SW480 (cell line): Measurements from ENCODE around the gene MRPL17.

Source experiments
- DNase-seq: peaks from one replicate; pipeline ENCODE4 v3.0.0-alpha.2; 2016; ENCODE audit warnings: low spot score

The MRPL17 gene

DNA sequence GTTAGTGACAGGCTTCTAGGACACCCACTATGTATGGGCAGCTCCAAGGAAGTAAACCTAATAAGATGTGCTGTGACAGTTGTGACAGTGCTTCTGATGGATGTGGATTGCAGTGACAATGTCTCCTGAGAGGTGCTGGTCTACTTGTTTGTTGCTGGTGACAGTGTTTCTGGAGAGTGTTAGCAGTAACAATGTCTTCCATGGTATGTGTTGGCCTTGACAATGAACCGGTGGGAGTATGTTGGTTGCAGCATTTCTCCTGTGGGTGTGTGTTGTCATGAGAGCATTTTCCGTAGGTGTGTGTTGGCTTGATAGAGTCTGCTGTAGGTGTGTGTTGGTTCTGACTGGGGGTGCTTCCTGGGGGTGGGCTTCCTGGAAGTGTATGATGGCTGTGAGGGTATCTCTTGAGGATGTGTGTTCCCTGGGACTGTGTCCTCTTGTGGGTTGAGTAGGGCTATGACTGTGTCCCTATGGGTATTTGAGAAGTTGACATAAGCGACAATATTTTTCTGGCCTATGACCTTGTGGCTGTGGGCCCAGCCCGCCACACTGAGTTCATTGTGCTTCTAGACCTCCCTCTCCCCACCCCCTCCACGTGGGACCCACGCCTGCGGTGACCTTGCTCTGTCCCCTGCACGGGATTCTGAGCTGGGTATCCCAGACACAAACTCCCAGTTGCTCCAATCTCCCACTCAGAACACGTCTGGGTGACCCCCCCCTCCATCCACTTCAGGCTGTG, 28.7 kb downstream of the MRPL17 start:
- DNase-seq = no peak

GRCh38 chr11:6653656-6654055, 29.5 kb downstream of the MRPL17 start:
- no peak for DNase-seq

- no peak for DNase-seq
These were observed 30.0 kb downstream of the MRPL17 start for GRCh38 chr11:6653097-6653496.

DNA sequence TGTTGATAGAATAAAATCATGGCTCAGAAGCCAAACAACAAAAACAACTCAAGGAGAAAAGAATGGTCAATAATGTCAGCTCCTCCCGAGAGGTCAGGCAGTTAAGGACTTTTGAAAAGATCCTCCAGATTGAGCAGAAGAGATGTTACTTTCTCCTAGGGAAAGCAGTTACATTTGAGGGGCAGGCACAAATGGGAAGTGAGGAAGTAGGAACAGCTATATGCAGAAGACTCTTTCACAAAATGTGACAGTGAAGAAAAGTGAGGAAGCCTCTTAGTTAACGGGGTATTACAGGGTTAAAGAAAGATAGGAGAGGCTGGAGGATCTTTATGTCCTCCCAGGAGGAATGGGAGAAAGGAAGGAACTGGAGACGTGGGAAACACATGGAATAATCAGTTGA, 31.0 kb downstream of the MRPL17 start:
- no peak for DNase-seq

DNA sequence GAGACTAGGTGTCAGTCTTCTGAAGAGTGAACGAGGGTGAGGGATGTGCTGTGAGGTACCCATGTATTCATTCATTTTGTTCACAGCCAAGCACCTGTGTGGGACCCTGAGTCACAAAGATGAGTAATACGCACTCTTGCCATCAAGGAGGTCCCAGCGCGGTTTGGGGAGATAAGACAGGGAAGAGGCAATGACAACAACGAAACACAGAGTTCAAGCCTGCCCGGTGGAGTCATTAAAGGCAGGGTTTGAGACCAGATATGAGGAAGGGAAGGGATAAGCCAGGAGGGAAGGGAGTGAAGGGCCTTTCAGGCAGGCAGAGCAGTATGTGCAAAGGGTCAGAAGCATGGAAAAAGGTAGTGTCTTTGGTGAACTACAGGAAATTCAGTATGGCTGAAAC, 32.2 kb downstream of the MRPL17 start:
- DNase-seq = no peak

DNA sequence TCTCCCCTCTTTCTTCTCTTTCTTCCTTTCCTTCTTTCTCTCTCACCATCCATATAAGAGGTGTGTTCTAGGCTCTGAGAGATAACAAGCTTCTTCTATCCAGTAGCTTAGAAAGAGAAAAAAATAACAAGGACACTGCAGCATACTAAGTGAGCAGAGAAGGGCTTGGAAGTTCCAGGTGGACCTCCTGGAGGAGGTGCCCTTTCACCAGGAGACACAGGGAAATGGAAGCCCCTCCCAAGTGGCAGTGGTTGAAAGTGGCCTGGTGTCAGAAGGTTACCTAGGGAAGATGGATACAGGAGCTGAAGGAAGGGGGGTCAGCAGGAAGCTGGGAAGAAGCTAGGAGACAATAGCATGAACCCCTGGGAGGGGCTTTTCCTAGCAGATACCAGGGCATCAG, 33.0 kb downstream of the MRPL17 start:
- no peak for DNase-seq

GRCh38 chr11:6648501-6648900, 34.6 kb downstream of the MRPL17 start:
- no peak for DNase-seq

DNA sequence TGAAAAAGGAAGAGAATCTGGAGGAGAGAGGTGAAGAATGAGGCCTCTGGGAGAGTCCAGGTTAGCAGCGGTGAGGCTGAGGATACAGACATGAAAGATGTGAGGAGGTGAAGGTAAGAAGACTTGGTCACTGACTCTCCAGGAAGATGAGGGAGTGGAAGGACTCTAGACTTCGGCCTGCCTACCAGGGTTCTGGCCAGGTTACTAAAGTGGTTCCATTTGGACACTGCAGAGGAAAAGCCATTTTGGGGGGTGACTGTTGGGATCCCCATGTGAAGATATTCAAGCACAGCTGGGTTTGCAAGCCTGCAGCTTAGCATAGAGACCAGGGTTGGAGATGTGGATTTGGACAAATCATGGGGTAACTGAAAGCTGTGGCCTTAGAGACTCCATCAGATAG, 35.3 kb downstream of the MRPL17 start:
- no peak for DNase-seq

DNA sequence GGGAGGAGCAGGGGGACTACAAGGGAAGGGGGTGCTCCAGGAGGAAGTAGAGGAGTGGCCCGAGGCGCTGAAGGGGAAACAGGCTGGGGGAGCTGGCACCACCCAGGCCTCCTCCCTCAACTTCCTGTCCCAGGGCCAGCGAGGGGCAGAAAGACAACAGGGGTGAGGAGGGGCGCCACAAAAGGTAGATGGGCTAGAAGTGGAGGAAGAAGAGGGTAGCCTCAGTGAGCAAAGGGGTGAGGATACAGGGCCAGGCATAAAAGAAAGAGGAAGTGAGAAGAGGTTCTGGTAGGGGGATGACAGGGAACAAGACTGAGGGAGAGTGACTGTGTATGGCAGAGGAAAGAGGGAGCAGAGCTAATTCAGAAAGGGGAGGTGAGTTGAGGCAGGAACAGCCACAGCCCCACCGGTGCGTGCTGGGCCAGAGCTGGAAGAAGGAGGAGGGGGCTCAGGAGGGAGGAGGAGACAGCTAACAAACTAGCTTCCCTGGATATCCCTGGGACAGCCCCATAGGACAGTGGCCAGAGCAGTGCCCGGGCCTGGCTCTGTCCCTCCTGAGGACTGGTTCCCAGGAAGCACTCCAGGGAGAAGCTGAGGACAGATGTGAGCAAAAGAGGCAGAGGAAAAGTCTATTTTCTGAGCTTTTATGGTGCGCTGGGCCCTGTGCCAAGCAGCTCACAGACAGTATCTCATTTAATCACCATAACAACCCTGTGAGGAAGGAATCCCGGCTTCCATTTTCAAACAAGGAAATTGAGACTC, 36.0 kb downstream of the MRPL17 start:
- no peak for DNase-seq

GRCh38 chr11:6646576-6646917, 36.6 kb downstream of the MRPL17 start:
- DNase-seq = no peak

GRCh38 chr11:6646071-6646470, 37.1 kb downstream of the MRPL17 start:
- DNase-seq = no peak

GRCh38 chr11:6642957-6643356, 40.2 kb downstream of the MRPL17 start:
- DNase-seq = no peak

DNA sequence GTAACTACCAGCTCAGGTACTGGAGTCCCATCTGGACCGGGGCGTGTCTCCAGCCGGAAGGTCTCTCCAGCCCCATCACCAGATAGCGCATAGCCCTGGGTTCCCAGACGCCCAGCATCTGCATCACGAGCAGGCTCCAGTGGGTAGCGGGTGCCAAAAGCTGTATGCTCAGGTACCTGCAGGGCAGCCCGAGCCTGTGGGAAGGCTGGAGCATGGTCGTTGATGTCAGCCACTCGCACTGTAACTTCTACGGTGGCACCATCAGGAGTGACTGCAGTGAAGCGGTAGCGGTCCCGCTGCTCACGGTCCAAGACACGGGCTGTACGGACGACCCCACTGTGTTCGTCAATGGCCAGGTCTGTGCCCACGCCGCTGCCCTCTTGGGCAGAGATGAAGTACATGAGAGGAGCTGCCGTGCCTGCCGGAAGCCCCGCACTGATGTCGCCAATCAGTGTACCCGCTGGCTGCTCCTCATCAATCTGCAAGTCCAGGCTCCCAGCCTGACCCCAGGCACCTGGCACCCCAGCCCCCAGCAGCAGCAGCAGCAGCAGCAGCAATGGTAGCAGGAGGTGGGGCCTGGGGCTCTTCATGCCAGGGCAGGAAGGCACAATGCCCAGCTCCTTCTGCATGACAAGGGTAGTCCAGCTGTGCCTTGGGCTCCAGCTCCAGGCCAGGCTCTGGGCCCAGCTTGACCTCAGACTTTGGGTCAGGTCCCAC, 42.0 kb downstream of the MRPL17 start:
- no peak for DNase-seq

DNA sequence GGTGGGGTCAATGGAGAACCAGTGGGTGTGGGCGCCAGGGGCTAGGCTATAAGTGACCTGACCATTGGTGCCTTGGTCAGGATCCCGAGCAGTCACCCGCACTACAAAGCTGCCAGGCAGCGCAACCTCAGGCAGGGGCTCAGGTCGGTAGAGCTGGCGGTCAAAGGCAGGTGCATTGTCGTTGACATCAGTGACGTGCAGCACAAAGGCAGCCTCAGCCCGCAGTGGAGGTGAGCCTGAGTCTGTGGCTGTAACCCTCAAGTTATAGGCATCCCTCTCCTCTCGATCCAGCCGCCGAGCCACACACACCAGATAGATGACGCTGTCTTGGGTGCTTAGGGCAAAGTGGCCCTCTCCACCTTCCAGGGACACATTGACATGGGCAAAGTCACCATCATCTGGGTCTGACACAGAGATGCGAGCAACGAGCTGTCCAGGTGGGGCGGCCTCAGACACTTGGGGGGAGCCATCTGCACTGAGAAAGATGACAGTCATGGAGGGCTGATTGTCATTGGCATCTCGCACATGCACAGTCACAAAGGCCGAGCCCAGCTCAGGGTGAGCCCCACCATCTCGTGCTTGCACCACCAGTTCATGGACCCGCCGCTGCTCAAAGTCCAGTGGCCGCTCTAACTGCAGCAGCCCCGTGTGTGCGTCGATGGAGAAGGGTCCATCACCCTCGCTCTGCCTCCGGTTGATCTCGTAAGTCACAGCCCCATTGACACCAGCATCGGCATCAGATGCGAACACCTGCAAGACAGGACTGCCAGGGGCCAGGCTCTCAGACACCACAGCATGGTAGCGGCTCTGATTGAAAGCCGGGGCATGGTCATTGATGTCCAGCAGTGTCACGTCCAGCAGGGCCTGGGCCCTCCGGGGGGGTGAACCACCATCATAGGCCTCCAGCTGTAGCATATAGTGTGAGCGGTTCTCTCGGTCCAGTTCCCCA, 42.8 kb downstream of the MRPL17 start:
- no peak for DNase-seq

DNA sequence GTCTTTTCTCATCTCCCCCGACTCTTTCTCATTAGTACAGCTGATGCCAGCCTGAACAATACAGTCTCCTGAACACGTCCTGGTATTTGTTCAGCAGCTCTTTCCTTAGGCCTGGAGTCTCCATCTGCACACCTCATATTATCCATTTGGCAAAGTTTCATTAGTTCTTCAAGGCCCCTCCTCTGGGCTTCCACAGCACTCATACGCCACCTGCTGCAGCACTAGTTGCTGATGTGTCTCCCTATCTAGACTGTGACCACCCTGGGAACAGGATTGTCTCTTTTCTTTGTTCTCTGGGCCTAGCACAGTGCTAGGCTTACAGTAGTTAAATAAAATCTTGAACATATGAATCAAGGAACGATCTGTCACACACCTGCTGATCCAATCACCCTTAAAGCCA, 44.7 kb downstream of the MRPL17 start:
- no peak for DNase-seq

DNA sequence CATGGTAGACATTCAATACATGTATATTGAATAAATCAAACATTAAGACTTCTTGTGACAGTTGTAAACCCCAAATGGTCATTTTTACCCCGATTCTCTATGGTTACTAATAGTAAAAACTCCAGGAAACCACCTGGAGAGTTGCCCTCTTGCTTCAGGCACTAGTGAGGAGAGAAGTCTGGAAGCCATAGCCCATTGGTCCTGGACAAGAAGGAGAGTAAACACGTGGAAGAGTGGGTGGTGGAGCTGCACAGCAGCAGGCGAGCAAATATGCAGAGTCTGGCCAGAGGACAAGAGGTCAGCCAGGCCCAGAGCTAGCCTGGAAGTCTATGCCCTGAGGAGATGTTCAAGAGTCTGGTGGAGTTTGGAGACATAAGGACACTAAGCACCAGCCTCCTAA, 45.3 kb downstream of the MRPL17 start:
- DNase-seq = no peak

DNA sequence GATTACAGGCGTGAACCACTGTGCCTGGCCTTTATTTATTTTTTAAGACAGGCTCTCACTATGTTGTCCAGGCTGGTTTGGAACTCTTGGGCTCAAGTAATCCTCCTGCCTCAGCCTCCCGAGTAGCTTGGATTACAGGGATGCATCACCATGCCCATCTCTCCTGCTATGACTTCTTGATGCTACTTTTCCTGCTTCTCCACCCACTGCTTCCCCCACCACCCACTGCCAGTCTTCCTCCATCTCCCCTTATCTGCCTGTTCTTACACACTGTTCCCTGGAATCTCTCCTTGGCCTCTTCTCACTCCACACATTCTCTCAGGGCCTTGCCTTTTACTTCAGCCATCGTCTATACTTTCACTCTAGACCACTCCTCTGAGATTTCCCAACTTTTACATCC, 46.7 kb downstream of the MRPL17 start:
- DNase-seq = no peak

GRCh38 chr11:6635082-6635932, 47.8 kb downstream of the MRPL17 start:
- DNase-seq = peak; percentile 53

GRCh38 chr11:6634534-6634933, 48.6 kb downstream of the MRPL17 start:
- no peak for DNase-seq

- DNase-seq = no peak
These were observed 49.4 kb downstream of the MRPL17 start for GRCh38 chr11:6633422-6634408.
